Natural killer cell (primary cell): Measurements from ENCODE around the gene FCGR2B. TPM values are rescaled to one million over a fixed set of nuclear protein-coding genes. Genes with fewer than 3 reads are reported as not detected.
"Not testable (repeated sequence)": the region's sequence is repeated elsewhere in the genome, so short reads cannot be mapped to it uniquely, and the experiment has no call there.

Source experiments
- ATAC-seq, 3 donors: fragments of 150-1000 bp in 2 of 3; fragments of 200-7000 bp in 1 of 3; cut with Tn5 transposase; 1 replicate in 1 of 3; 2 replicates in 2 of 3; pipeline ENCODE4 v1.10.0; 2021; ENCODE audit warnings: mild to moderate bottlenecking in 2 of 3, moderate library complexity in 2 of 3
- DNase-seq, 2 donors: peaks; one replicate each; pipeline versions ENCODE4 v3.0.0 to v3.0.0-alpha.2; 2013 to 2021; ENCODE audit warnings: mixed read lengths in 1 of 2
- H3K27ac ChIP-seq: one replicate; pipeline ENCODE4 v1.5.1; 2013; ENCODE audit warnings: mild to moderate bottlenecking, low read length
- H3K27me3 ChIP-seq: one replicate; pipeline ENCODE4 v1.6.1; 2013; ENCODE audit warnings: low read length; ENCODE audit not compliant: control insufficient read depth, insufficient read depth
- H3K36me3 ChIP-seq: one replicate; pipeline ENCODE4 v1.6.1; 2013; ENCODE audit warnings: low read length; ENCODE audit not compliant: control insufficient read depth, insufficient read depth
- H3K4me1 ChIP-seq: one replicate; pipeline ENCODE4 v1.6.1; 2013; ENCODE audit warnings: low read length; ENCODE audit not compliant: control insufficient read depth, insufficient read depth
- H3K4me3 ChIP-seq: one replicate; pipeline ENCODE4 v1.5.1; 2013; ENCODE audit warnings: low read length
- H3K9me3 ChIP-seq: one replicate; pipeline ENCODE4 v1.6.1; 2013; ENCODE audit warnings: low read length; ENCODE audit not compliant: control insufficient read depth, insufficient read depth
- H3K27ac Mint-ChIP-seq, 2 donors: one replicate each; pipeline ENCODE4 v1.8.0; 2022; ENCODE audit warnings: mild to moderate bottlenecking in 2 of 2, mixed read lengths in 2 of 2, moderate library complexity in 1 of 2
- H3K27me3 Mint-ChIP-seq, 2 donors: one replicate each; pipeline ENCODE4 v1.8.0; 2022; ENCODE audit warnings: low read depth in 2 of 2, mixed read lengths in 2 of 2
- H3K36me3 Mint-ChIP-seq: one replicate; pipeline ENCODE4 v1.8.0; 2022; ENCODE audit warnings: mixed read lengths
- H3K4me1 Mint-ChIP-seq, 2 donors: one replicate each; pipeline ENCODE4 v1.8.0; 2022; ENCODE audit warnings: mixed read lengths in 2 of 2
- H3K4me3 Mint-ChIP-seq: one replicate; pipeline ENCODE4 v1.8.0; 2022; ENCODE audit warnings: mild to moderate bottlenecking, moderate library complexity, mixed read lengths
- H3K9me3 Mint-ChIP-seq, 2 donors: one replicate each; pipeline ENCODE4 v1.8.0; 2022; ENCODE audit warnings: mixed read lengths in 2 of 2
- WGBS: methylation state at CpG from one replicate; pipeline ENCODE4 v1.1.7; 2013; ENCODE audit warnings: missing lambda C conversion rate; ENCODE audit not compliant: insufficient coverage; 5-methylcytosine and 5-hydroxymethylcytosine counted together
- intact Hi-C: fragments of 100-400 bp; cut with micrococcal nuclease; formaldehyde crosslinking; loops from one replicate; pipeline ENCODE4 v1.14.2; 2022
- total RNA-seq, 4 donors: library from RNA; stranded (reverse); fragments of 120-200 nt in 1 of 4; gene quantifications; one replicate each; pipeline versions ENCODE4 v1.2.3 to v1.2.4, GENCODE V29; 2013 to 2022
- TF ChIP-seq, protein P1 (sequence below): fragments of 200-600 bp; IDR thresholded peaks from one replicate; pipeline ENCODE4 v1.8.0; 2022; ENCODE audit warnings: antibody characterized with exemption

Gene FCGR2B
- total RNA-seq, 3 donors from 2014 or later (not counting 1 experiment from before 2014, with no cell fraction given), result 12.6 to 76.9 (median 17.0) TPM

DNA sequence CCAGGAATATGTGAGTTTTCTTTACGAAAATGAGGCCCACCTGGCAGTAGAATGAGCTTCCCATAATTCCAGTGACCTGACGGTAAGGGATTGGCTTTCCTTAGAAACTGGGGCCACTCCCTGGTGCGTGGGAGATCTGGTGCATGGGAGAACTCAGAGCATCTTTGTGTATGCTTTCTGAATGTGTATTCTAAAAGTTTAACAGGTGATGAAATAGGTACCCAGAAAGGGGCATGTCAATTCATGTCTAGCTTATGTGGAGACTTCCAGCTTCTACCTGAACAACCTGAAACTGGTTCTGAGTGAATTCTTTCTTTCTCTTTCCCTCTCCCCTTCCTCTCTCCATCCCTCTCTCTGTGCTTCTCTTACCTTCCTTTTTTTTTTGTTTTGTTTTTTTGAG, 28.9 kb downstream of the FCGR2B start:
- H3K36me3 Mint-ChIP-seq, result peaks cover 9% of the 10 kb centered on the region
- peaks cover 2% of the 10 kb centered on the region for H3K4me1 ChIP-seq
- no peaks in the 10 kb centered on the region for H3K36me3 ChIP-seq
- ATAC-seq (no peak), DNase-seq (no peak)
- peaks cover 8 to 15% of the 10 kb centered on the region in 2 donors for H3K27me3 Mint-ChIP-seq
- no peak overlapping the region for H3K27ac ChIP-seq
- H3K4me1 Mint-ChIP-seq, result peaks cover 0 to 5% of the 10 kb centered on the region in 2 donors
- no peak overlapping the region for H3K4me3 ChIP-seq
- 78% methylated on average over 3 of the region's 3 CpGs for WGBS
- peaks cover 3% of the 10 kb centered on the region for H3K27me3 ChIP-seq
- intact Hi-C loops, result no loop called here
- no peak overlapping the region for H3K27ac Mint-ChIP-seq
- H3K4me3 Mint-ChIP-seq, result no peak overlapping the region
- H3K9me3 ChIP-seq, result no peaks in the 10 kb centered on the region
- TF ChIP-seq, protein P1, sequence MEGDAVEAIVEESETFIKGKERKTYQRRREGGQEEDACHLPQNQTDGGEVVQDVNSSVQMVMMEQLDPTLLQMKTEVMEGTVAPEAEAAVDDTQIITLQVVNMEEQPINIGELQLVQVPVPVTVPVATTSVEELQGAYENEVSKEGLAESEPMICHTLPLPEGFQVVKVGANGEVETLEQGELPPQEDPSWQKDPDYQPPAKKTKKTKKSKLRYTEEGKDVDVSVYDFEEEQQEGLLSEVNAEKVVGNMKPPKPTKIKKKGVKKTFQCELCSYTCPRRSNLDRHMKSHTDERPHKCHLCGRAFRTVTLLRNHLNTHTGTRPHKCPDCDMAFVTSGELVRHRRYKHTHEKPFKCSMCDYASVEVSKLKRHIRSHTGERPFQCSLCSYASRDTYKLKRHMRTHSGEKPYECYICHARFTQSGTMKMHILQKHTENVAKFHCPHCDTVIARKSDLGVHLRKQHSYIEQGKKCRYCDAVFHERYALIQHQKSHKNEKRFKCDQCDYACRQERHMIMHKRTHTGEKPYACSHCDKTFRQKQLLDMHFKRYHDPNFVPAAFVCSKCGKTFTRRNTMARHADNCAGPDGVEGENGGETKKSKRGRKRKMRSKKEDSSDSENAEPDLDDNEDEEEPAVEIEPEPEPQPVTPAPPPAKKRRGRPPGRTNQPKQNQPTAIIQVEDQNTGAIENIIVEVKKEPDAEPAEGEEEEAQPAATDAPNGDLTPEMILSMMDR, result no peak
- H3K9me3 Mint-ChIP-seq, result peaks cover 0 to 2% of the 10 kb centered on the region in 2 donors

DNA sequence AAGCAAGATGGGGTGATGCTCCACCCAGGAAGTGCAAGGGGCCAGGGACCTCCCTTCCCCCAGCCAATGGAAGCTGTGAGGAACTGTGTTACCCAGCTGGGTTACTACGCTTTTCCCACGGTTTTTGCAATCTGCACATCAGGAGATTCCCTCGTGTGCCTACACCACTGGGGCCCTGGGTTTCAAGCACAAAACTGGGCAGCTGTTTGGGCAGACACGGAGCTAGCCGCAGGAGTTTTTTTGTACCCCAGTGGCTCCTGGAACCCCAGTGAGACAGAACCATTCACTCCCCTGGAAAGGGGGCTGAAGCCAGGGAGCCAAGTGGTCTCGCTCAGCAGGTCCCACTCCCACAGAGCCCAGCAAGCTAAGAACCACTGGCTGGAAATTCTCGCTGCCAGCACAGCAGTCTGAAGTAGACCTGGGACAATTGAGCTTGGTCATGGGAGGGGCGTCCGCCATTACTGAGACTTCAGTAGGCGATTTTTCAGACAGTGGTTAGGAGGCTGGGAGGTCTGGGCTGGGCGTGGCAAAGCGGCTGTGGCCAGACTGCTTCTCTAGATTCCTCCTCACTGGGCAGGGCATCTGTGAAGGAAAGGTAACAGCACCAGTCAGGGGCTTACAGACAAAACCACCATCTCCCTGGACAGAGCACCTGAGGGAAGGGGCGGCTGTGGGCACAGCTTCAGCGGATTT, 30.2 kb downstream of the FCGR2B start:
- WGBS, result 89% methylated on average over 14 of the region's 14 CpGs
- H3K27me3 ChIP-seq, ATAC-seq, H3K36me3 ChIP-seq, H3K9me3 ChIP-seq, H3K4me3 Mint-ChIP-seq, intact Hi-C loops, H3K4me1 ChIP-seq, H3K27ac ChIP-seq, H3K9me3 Mint-ChIP-seq, H3K36me3 Mint-ChIP-seq, H3K4me1 Mint-ChIP-seq, H3K4me3 ChIP-seq, H3K27ac Mint-ChIP-seq, DNase-seq: not testable (repeated sequence)
- peaks cover 8 to 17% of the 10 kb centered on the region in 2 donors for H3K27me3 Mint-ChIP-seq

DNA sequence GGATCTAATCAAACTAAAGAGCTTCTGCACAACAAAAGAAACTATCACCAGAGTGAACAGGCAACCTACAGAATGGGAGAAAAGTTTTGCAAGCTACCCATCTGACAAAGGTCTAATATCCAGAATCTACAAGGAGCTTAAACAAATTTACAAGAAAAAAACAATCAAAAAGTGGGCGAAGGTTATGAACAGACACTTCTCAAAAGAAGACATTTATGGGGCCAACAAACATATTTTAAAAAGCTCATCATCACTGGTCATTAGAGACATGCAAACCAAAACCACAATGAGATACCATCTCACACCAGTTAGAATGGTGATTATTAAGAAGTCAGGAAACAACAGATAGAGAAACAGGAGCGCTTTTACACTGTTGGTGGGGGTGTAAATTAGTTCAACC, 35.4 kb downstream of the FCGR2B start:
- 83% methylated on average over 2 of the region's 2 CpGs for WGBS
- H3K36me3 Mint-ChIP-seq, H3K9me3 Mint-ChIP-seq, H3K27ac ChIP-seq, H3K27ac Mint-ChIP-seq, H3K4me3 Mint-ChIP-seq, intact Hi-C loops, H3K27me3 ChIP-seq, H3K4me1 ChIP-seq, H3K9me3 ChIP-seq, H3K4me3 ChIP-seq, H3K36me3 ChIP-seq, DNase-seq, ATAC-seq: not testable (repeated sequence)
- Mint-ChIP-seq H3K27me3 (peaks cover 8 to 18% of the 10 kb centered on the region in 2 donors), H3K4me1 (peaks cover 8 to 13% of the 10 kb centered on the region in 2 donors)

DNA sequence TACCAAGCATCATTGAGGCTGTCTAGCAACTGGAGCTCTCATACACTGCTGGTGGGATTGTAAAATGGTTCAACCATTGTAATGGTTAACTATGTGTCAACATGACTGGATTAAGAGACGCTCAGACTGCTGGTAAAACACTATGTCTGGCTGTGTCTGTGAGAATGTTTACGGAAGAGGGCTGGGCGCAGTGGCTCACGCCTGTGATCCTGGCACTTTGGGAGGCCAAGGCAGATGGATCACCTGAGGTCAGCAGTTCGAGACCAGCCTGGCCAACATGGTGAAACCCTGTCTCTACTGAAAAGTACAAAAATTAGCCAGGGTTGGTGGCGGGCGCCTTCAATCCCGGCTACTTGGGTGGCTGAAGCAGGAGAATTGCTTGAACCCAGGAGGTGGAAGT, 39.3 kb downstream of the FCGR2B start:
- H3K36me3 ChIP-seq, result no peaks in the 10 kb centered on the region
- H3K4me1 ChIP-seq, result no peaks in the 10 kb centered on the region
- Mint-ChIP-seq H3K4me3 (no peak overlapping the region), H3K27me3 (peaks cover 0 to 4% of the 10 kb centered on the region in 2 donors), H3K4me1 (peaks cover 8 to 13% of the 10 kb centered on the region in 2 donors), H3K36me3 (no peaks in the 10 kb centered on the region), H3K27ac (no peak overlapping the region), H3K9me3 (no peaks in the 10 kb centered on the region)
- ATAC-seq (no peak), DNase-seq (no peak)
- TF ChIP-seq, protein P1, result no peak
- intact Hi-C loops, result loop anchor here (5.0 kb wide), 1 partner anchor 140 kb away; no protein-coding TSS in a partner anchor
- no peak overlapping the region for H3K4me3 ChIP-seq
- no peaks in the 10 kb centered on the region for H3K9me3 ChIP-seq
- no peak overlapping the region for H3K27ac ChIP-seq
- WGBS, result 95% methylated on average over 8 of the region's 8 CpGs
- no peaks in the 10 kb centered on the region for H3K27me3 ChIP-seq
